Stimulated activated CD8-positive, alpha-beta memory T cell treated with anti-CD3 and anti-CD28 coated beads, Interleukin-12 subunit alpha, Interleukin-12 subunit beta, amount 100 ng/mL, for 4 hours (primary cell): ENCODE results near the gene PLOD3.

ENCODE experiments used
- DNase-seq: peaks from one replicate; pipeline ENCODE4 v3.0.0-alpha.2; 2020; ENCODE audit warnings: low read depth

Gene PLOD3

GRCh38 chr7:101238226-101239182 is 21.1 kb upstream of the PLOD3 start:
- DNase-seq, result no peak

GRCh38 chr7:101237206-101238067 is 20.1 kb upstream of the PLOD3 start, which contains the start of gene CLDN15:
Gene CLDN15, minus strand, starts transcription at chr7:101237802. Its CDS starts 221 bp downstream, at chr7:101237581.
- DNase-seq, result no peak

GRCh38 chr7:101236292-101236835 is 19.0 kb upstream of the PLOD3 start:
- DNase-seq, result no peak

GRCh38 chr7:101235522-101235921 is 18.1 kb upstream of the PLOD3 start:
- no peak for DNase-seq

GRCh38 chr7:101235050-101235449 is 17.7 kb upstream of the PLOD3 start:
- no peak for DNase-seq

GRCh38 chr7:101234636-101235035 is 17.3 kb upstream of the PLOD3 start:
- DNase-seq, result no peak

GRCh38 chr7:101233907-101234547 is 16.6 kb upstream of the PLOD3 start:
- DNase-seq, result no peak

- no peak for DNase-seq
Measured at GRCh38 chr7:101232141-101232850, 14.9 kb upstream of the PLOD3 start.

- DNase-seq, result no peak
Measured at GRCh38 chr7:101231644-101232043, 14.3 kb upstream of the PLOD3 start.

- no peak for DNase-seq
Measured at GRCh38 chr7:101226721-101227120, 9.3 kb upstream of the PLOD3 start.

- DNase-seq, result no peak
Measured at GRCh38 chr7:101225650-101226049, 8.3 kb upstream of the PLOD3 start.

- DNase-seq, result no peak
Measured at GRCh38 chr7:101223528-101223927, 6.1 kb upstream of the PLOD3 start.

- DNase-seq, result no peak
Measured at GRCh38 chr7:101222275-101222830, 5.0 kb upstream of the PLOD3 start.

GRCh38 chr7:101220295-101220694 is 2.9 kb upstream of the PLOD3 start:
- DNase-seq, result no peak

- no peak for DNase-seq
Measured at GRCh38 chr7:101218236-101219125, 1.1 kb upstream of the PLOD3 start.

GRCh38 chr7:101216860-101217387 is 457 bp downstream of the PLOD3 start:
- no peak for DNase-seq

GRCh38 chr7:101216001-101216859 is 1.2 kb downstream of the PLOD3 start:
- no peak for DNase-seq

GRCh38 chr7:101212014-101212413 is 5.4 kb downstream of the PLOD3 start:
- DNase-seq, result no peak

- no peak for DNase-seq
Measured at GRCh38 chr7:101211501-101211900, 5.9 kb downstream of the PLOD3 start.
